HG03280 (cell line): ENCODE results near the gene PROSER2.

ENCODE experiments used
- ATAC-seq: cut with Tn5 transposase; IDR thresholded peaks from one replicate; pipeline ENCODE4 v1.9.1; 2021; ENCODE audit warnings: mild to moderate bottlenecking, moderate library complexity; ENCODE audit not compliant: unreplicated experiment

Gene PROSER2

GRCh38 chr10:11823122-11823988 is at the start of gene PROSER2:
Gene PROSER2 (plus strand): TSS chr10:11823356. CDS start chr10:11852078, 28,722 bp downstream.
- ATAC-seq, result no peak

GRCh38 chr10:11773761-11774441 is 49.3 kb upstream of the PROSER2 start:
- ATAC-seq, result no peak

DNA sequence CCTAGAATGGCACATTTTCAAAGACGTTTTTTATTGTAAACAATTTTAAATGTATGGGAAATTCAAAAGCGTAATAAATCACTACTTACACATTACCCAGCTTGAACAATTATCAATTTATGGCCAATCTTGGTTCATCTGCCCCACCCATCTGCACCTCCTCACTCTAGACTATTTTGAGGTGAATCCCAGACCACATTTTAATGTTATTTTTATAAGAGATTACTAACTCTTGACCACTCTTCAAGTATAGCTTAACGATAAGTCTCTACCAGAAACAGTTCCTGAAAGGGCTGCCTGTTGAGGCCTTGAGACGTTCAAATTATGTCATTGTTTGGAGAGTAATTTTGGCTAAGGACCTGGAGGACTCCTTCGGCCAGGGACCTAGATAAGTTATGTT is 47.7 kb upstream of the PROSER2 start:
- ATAC-seq, result no peak

- ATAC-seq, result no peak
Measured at GRCh38 chr10:11776080-11776479, 47.1 kb upstream of the PROSER2 start.

DNA sequence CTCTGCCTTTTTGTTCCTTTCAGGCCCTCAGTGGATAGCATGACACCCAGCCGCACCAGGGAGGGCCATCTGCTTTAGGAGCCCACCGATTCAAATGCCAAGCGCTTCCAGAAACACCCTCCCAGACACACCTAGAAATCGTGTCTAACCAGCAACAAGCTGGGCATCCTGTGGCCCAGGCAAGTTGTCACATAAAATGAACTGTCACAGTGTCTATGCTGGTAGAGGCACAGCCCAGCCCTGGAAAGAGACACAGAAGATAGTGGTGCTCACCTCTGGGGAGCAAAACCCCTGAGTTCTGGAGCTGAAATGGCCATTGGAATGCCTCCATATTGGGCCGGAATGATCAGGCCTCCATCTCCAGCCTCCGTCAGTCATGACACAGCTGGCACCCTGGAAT is 42.0 kb upstream of the PROSER2 start:
- ATAC-seq, result no peak

DNA sequence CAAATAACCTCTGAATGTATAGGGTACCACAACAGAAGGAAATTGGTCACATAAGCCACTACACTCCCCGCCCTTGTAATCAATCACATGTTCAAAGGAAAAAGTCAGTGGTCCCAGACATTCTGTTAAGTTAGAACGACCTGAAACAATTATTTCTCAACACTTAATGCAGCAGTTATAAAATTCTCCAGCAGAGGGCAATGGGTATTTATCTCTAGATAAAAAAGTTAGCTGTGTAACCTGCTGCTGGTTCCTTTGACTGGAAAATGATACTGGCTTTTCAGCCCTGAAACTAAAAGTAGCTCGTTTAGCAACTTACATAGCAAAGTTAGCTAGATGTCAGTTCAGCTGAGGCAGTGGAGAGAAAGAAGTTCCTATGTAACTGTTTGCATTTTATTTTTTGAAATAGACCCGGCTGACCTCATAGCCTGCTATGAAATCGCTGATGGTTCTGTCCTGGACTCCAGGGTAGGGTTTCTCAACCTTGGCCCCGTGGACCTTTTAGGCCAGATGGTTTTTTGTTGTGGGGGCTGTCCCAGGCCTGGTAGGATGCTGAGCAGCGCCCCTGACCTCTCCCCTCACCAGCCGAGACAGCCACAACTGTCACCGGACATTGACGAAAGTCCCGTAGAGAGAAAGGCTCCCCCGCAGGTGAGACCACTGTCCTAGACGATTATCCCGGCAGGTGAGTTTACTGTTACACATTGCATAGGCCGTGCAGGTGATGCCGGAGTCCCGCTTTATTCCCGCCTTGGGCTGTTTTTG is 40.2 kb upstream of the PROSER2 start:
- ATAC-seq, result peak; percentile 62

DNA sequence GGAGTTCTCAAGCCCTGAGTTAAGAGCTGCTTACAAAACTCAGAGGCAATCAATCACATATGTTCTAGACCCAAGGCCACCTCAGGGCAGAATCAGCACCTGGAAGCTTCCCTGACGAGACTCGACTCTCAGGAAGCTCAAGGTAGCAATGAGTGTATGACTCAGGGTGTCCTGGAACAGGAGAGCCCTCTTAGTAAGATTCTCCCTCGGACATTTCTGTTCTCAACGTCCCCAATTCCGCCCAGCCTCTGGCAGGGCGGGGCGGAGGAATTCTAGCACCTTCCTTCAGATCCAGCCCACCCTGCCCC is 39.6 kb upstream of the PROSER2 start:
- no peak for ATAC-seq

- ATAC-seq, result no peak
Measured at GRCh38 chr10:11787374-11787773, 35.8 kb upstream of the PROSER2 start.

DNA sequence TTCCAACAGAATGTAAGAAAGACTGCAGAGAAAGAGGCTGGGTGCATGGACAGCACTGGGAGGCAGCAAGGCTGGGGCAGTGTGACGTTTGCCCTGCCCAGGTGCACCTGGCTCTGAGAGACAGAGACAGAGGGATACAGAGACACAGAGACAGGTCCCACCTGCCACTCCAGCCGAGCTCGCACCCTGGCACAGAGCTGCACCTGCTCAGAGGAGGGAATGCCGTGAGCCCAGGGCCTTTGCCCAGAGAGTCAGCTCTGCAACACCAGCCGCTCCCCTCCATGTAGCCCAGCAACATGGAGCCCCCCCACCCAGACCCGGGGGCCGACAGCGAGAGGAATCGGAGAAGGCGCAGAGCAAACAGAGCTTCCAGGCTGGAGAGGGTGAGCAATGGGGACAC is 35.3 kb upstream of the PROSER2 start:
- ATAC-seq, result no peak

GRCh38 chr10:11789306-11789705 is 33.9 kb upstream of the PROSER2 start:
- no peak for ATAC-seq

- no peak for ATAC-seq
Measured at GRCh38 chr10:11789956-11790355, 33.2 kb upstream of the PROSER2 start.

- no peak for ATAC-seq
Measured at GRCh38 chr10:11793762-11794479, 29.2 kb upstream of the PROSER2 start.

GRCh38 chr10:11794566-11794965 is 28.6 kb upstream of the PROSER2 start:
- ATAC-seq, result no peak

DNA sequence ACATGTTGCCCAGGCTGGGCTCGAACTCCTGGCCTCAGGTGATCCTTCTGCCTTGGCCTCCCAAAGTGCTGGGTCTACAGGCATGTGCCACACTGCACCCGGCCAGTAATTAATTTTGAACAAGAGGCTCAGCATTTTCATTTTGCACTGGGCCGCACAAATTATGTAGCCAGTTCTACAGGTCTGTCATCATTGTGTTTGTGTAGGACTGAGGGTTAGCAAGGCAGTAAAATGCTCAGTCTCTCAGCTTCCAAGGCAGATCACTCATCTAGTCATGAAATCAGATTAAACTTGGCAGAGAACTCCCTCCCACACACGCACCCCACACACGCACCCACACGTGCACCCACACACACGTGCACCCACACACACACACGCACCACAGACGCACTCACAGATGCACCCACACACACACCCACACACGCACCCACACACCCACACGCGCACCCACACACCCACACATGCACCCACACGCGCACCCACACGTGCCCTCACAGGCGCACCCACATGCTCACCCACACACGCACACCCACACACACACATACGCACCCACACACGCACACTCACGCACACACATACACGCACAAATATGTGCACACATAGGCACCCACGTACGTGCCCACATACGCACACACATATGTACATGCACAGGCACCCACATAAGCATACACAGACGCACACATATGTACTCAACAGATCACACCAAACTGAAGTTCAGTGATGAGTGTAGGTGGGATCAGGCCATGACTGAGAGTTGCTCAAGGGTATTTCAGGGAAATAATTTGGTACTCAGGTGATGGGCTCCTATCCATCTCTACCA is 27.8 kb upstream of the PROSER2 start:
- ATAC-seq, result no peak

DNA sequence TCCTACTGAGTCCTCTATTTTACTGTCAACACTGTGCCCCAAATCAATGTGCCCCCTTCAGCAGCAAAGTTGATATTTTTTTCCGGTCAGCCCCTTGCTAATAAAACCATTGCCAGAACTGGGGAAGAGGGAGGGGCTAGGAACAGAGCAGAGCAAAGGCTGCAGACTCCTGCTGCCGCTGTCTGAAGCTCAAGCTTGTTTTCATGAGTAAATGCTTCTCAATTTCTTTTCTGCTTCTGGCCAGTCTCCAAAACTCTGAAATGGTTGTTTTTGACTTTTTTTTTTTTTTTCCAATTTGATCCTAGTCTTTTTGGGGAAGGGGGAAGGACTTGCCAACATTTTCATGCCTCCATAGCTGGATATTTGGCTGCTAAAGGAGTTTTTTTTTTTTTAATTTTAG is 26.7 kb upstream of the PROSER2 start:
- ATAC-seq, result no peak

DNA sequence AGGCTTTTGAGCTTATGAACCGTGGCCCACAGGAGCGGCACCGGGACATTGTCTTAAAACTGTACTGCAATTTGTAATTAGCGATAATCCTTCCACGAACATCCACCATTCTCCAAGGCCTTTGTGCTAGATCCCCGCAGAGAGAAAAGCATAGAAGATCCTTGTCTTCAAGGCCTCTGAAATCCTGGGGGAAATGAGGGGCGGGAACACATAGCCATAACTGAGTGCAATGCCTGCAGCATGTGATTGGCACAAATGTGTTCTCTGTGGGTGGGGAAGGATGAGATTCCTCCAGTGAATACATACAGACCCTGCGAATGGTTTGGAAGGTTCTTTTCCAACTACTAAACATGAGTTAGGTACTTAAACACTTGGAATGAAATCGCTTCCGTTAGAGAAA is 25.9 kb upstream of the PROSER2 start:
- no peak for ATAC-seq

- no peak for ATAC-seq
Measured at GRCh38 chr10:11797847-11798633, 25.1 kb upstream of the PROSER2 start.

DNA sequence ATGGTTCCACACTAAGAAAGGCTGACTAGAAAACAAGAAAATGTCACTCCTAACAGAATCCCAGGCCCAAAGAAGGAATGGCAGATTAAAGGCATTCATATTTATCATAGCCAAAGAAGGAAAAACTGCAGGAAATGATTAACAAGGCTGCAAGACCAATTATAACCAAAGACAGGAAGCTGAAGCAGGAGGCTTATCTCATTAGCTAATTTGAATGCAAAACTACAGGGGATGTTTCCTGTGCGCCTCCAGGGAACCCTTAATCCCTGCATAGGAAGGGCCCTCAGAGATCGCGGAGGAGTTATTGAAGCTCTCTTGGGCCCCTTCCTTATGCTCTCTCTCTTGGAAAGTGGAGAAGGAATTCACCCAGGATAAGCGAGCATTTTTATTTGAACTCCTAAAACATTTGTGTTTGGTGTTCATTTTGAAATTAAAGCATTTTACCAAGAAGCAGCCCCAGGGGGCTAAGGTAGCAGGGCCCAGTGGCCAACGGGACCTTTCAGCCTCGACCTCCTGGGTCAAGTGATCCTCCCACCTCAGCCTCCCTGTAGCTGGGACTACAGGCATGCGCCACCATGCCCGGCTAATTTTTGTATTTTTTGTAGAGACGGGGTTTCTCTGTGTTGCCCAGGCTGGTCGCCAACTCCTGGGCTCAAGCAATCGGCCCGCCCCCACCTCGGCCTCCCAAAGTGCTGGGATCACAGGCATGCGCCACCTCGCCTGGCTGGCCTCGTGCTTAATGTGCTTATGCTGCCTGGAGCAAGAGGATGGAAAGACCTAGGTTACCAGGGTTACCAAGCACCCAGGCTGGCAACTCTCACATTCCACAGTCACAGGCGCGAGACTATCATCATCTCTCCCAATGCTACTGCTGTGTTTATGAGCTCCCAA is 24.1 kb upstream of the PROSER2 start:
- ATAC-seq, result no peak

- no peak for ATAC-seq
Measured at GRCh38 chr10:11799736-11800080, 23.4 kb upstream of the PROSER2 start.
